GM18520 (cell line): ENCODE data around the gene CYP26B1.

Experiments
- ATAC-seq: cut with Tn5 transposase; IDR thresholded peaks from one replicate; pipeline ENCODE4 v1.9.1; 2021; ENCODE audit not compliant: unreplicated experiment

CYP26B1 gene, protein sequence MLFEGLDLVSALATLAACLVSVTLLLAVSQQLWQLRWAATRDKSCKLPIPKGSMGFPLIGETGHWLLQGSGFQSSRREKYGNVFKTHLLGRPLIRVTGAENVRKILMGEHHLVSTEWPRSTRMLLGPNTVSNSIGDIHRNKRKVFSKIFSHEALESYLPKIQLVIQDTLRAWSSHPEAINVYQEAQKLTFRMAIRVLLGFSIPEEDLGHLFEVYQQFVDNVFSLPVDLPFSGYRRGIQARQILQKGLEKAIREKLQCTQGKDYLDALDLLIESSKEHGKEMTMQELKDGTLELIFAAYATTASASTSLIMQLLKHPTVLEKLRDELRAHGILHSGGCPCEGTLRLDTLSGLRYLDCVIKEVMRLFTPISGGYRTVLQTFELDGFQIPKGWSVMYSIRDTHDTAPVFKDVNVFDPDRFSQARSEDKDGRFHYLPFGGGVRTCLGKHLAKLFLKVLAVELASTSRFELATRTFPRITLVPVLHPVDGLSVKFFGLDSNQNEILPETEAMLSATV

DNA sequence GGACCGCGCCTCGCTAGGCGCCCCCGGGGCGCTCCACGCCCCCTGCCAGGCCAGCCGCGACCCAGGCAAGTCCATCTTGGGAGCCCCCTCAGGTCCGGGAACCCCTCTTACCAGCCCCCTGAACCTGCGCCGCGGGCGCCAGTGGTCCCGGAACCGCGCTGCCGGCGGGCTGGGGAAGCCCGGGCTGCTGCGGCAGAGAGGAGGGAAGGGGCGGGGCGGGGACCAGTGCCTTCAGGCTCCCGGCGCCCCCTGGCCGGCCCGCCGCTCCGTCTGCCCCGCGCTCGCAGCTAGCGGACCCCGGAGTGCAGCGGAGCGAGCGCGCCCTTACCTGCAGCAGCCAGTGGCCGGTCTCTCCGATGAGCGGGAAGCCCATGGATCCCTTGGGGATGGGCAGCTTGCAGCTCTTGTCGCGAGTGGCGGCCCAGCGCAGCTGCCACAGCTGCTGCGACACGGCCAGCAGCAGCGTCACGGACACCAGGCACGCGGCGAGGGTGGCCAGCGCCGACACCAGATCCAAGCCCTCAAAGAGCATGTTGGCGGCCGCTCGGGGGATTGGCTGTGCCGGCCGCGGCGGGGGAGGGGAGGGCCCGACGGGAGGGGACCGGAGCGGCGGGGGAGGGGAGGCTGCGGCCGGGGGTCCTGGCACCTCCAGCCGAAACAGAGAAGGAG is at the start of gene CYP26B1:
Gene CYP26B1, minus strand, starts transcription at position 560 of the 669 bp plus-strand sequence. Its CDS starts 28 bp downstream, at position 532.
- no peak for ATAC-seq

DNA sequence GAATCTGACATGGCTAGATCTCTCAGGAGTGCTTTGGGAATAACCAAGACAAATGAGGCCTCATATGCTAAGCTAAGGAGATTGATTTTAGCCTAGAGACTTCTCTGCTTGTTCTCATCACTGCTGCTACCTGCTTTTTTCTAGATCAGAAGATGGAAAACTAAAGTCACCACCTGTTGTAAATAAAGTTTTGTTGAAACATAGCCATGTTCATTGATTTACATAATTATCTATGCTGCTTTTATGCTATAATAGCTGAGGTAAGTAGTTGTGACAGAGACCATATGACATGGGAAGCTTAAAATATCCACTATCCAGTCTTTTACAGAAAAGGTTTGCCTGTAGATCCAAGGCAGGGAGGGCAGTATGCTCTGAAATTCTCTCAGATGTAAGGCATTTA is 46.1 kb upstream of the CYP26B1 start:
- ATAC-seq, result no peak

DNA sequence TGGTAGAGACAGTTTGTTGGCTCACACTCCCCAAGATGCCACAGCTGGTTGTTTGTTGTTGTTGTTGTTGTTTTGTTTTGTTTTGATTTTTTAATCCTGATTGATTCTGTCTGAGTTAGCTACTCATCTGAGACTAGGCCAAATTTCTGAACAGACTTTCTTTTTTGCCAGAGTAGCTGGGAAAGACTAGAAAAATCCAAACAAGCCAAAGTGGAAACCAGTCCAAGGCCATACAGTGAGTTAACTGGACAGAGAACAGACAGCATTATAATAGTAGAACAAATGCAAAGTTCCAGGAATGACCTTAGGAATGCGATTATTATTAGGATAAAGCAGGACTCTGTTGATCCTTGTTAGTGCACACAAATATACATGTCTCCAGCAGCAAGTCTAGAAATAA is 43.8 kb upstream of the CYP26B1 start:
- no peak for ATAC-seq

DNA sequence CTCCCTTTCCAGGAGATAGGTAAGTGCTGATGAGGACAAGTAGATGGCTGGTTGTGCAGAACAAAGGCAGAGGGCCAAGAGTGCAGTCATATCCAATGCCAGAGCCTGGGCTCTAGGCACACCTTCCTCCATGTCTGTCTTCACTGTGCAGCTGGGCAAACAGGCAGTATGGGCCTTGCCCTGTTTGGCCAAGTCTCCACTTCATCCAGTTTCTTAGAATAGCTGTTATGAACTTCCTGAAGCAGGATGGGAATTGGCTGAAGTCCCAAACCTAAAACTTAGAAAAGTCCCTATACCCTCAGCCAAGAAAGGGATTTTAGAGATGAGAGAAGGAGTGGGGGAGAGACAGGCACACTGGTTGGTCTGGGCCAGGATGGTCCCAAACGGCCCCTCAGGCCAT is 37.5 kb upstream of the CYP26B1 start:
- ATAC-seq, result no peak

DNA sequence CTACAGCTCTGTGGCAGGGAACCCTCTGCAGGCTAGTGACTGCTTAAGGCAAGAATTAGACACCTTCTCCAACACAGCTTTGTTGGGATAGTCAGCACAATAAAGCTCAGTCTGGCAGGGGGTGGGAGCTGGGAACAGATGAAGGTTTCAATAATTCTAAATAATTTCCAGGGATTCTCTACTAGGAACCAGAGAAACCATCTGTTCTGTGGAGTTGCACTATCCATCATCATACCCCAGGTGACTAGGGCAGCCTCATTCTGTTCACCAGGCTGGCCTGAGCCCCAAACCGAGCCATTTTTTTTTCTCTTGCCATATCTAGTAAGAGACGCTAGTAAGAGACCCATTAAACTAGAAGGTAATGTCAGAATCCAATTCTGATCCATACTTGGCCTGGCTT is 35.8 kb upstream of the CYP26B1 start:
- no peak for ATAC-seq

DNA sequence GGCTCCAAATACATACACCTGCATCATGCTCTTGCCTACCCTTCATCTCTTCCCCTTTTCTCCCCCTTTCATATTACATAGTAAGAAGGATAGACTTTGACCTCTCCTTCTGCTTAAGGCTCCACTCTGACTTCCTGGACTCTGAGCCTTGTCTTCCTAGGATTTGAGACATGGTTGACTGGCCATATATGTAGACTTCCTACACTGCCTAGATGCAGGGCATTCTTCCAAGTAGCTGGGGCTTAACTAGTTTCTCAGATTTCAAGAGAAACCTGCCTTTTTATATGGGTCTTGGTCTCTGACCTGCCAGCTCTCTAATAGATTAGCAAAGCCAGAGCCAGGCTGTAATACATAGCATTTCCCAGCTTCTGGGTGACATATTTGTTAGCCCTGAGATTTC is 35.4 kb upstream of the CYP26B1 start:
- ATAC-seq, result no peak

DNA sequence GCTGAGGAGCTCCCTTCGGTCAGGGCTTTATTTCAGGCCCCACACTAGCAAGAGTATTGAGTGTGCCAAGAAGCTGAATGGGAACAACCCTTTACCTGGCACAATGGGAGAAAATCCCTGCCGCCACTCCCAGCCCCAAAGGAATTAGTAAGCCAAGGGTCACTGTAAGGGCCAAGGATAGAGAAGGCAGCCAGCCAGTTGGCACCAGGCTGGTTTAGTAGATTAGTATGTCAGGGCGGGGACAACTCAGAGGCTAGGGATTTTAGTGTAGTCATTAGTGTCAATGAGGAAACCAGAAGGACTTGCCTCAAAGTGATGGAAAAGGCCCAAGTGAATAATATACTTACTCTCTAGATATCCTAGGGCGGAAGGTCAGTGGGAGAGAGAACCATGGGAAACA is 34.9 kb upstream of the CYP26B1 start:
- ATAC-seq, result no peak

DNA sequence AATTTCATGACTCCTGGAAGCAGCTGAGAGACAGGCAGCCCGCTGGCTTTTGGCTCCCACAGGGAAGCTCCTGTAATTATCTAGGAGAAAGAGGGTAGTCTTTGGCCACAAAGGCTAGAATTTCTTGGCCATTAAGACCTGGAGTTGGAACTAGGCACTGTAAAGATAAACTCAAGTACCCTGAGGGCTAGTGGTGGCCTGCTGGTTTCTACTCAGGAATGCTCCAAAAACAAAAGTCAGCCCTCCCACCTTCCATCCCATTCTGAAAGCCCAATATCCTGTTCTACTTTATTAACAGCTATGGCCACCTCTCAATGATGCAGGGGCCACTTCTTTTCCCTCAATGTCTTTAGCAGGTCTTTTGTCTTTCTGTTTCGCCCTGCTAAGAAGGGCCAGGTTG is 34.0 kb upstream of the CYP26B1 start:
- no peak for ATAC-seq

DNA sequence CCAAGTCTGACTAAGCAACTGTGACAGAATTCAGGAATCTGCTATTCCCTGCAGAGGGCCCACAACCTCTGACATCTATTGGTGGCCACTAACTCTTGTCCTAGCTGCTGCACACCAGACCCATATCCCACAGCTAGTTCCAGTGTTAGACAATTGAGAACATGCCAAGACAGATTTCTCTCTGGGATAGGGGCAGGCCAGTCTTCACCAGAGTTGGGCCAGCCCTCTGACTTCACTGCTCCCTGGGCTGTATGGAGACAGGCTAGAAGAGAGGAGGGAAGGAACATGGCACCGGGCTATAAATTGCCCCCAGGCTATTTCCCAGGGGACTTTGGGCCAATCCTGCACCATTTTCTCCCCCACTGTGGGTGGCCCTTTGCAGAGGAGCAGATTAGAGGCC is 32.7 kb upstream of the CYP26B1 start:
- ATAC-seq, result no peak

DNA sequence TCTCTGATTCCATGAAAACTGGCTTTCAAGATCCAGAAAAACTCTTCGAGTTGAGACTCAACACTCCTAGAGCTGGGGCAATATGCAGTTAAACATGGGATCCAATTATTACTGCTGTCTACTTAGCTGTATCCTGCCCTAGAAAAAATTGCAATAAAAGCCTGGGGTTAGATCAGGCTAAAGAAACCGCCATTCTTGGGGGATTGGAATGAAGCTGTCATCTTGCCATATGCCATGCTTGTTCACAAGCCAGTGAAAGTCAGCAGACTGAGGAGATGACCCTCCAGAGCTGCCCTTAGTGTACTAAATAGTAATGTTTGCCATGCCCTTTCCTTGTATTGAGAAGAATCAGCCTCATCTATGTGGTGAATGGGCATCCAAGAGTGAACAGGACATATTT is 30.9 kb upstream of the CYP26B1 start:
- no peak for ATAC-seq

DNA sequence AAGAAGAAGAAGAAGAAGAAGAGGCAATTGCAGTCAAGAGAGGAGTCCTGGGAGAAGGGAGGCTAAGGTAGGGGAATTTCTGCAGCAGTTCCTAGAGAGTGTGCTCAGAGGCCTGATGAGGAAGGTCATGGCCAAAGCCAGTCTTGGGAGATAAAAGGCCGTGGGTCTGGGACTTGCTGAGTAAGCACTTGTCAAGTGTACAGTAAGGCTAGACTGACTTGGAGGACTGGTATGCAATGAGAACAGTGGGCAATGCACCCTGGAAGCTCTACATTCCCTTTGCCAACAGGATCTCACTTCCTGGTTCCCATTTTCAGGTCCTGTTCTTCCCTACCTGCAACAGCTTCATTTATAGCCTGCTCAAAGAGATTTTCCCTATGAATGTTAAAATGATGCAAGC is 28.6 kb upstream of the CYP26B1 start:
- no peak for ATAC-seq

DNA sequence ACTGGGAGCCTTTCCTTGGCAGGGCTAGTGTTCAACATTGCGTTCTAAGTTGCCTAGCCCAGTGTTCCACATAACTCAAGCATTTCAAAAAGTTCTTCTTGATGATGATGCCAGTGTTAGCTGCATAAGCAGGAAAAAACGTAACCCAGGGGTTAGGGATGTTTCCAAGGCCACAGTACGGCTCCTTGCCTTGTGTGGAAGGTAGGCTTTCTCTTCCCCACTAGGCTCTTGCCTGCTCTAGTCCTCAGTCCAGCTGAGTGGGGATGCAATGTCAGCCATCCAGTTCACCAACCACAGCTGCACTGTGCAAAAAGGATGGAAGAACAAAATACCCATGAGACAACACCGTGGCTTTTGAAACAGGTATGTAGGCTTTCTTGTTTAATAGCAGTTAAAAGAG is 28.0 kb upstream of the CYP26B1 start:
- ATAC-seq, result no peak

DNA sequence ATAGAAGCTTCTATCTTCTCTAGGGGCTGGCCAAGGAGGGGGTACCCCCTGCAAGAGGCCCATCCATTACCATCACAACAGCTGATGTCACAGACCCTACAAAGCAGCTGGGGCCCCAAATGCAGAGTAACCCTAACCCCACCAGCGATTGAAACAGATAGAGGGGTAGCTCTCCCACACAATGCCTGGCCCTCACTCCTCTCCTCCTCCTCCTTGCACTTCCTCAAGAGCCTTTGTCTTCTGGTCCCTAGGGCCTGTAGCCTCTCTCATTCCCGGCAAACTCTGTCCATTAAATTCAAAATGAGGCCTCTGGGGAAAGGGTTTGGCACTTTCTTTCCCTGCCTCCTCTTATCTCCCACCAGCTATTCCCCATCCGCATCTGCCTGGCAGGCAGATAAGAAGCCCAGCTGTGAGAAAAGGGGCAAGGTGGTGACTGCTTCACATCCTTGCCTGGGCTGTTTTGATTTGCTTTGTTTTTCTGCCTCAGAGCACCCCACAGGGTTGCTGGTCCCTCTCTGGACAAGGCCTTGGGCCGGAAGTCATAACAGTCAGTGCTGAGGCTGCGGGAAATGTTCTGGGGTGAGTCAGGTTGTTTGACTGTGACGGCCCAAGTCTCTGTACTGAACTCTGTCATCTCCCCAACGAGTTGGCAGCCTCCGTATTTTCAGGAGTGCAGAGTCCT is 26.1 kb upstream of the CYP26B1 start:
- no peak for ATAC-seq

DNA sequence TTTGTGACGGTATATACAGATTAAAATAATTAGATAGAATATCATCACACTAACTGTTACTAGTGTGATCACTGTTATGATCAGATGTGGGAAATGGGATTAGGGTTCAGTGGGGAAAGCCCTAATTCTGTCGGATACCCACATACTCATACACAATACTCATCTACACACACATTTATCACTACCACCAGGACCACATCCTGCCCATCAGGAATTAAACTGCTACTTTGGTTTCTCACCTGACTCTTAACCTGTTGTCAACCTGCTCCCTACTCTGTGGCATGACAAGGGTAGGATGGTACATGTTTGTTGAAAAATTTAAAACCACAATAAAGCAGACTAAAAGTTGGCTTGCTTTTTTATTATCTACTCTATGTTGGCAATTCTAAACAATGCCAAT is 24.8 kb upstream of the CYP26B1 start:
- ATAC-seq, result no peak

DNA sequence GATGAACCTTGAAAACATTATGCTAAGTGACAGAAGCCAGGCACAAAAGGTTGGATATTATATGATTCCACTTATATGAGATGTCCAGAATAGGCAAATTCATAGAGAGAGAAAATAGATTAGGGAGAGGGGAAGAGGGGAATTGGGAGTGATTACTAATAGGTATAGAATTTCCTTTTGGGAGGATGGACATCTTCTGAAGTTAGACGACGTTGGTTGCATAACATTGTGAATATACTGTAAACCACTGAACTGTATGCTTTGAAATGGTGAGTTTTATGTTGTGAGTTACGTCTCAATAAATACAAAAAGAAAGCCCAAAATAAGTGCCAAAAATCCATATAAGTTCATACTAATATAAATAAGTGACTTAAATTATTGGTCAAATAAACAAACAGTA is 18.6 kb upstream of the CYP26B1 start:
- ATAC-seq, result no peak

DNA sequence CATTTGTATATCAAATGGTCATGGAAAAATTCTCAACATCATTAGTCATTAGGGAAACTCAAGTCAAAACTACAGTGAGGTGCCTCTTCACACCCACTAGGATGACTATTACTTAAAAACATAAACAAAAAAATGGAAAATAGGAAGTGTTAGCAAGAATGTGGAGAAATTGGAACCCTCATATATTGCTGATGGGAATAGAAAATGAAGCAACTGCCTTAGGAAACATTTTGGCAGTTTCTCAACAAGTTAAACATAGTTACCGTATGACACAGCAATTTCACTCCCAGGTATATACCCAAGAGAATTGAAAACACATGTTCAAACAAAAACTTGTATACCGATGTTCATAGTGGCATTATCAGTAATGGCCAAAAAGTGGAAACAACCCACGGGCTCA is 18.1 kb upstream of the CYP26B1 start:
- ATAC-seq, result no peak

DNA sequence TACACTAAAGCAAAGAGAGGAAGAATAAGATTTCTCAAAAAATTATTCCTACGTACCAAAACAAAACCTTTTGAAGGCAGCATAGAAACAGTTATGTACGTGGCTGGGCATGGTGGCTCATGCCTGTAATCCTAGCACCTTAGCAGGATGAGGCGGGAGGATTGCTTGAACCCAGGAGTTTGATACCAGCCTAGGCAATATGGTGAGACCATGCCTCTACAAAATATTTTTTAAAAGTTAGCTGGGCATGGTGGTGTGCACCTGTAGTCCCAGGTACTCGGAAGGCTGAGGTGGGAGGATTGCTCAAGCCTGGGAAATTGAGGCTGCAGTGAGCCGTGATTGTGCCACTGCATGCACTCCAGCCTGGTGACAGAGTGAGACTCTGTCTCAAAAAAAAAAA is 14.9 kb upstream of the CYP26B1 start:
- no peak for ATAC-seq

DNA sequence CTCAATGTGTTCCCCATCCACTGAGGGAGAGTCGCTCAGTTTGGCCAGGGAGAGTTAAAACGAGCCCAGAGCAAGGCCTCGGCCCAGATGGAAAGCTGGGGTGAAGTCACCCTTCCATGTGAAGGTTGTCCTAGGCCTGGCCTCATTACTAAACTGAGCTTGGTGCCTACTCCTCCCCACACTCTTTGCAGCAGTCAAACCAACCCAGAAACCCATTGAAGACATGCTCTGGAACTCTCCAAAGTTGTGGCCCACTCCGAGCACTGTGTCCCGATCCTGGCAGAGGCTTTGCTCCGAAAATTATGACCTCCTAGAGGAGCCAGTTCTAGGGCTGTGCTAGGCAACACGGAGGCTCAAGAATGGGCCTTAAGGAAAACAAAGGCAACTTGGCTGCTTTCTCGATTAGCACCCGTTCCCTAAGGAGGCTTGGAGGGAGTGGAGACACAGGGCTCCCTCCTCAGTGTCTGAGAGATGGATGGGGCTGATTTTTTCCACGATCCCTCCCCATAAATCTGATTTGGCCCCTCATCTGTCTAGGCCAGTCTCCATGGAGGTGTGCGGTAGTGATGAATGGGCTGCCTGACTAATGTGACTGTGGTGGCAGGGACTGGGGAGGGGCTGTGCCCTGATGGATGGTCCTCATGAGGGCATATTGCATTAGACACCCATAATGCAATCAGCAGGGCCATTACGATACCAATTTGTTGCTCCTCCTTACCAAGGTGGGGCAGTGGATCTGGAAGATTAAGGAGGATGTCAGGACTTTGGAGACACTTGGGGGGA is 11.7 kb upstream of the CYP26B1 start:
- ATAC-seq, result no peak

DNA sequence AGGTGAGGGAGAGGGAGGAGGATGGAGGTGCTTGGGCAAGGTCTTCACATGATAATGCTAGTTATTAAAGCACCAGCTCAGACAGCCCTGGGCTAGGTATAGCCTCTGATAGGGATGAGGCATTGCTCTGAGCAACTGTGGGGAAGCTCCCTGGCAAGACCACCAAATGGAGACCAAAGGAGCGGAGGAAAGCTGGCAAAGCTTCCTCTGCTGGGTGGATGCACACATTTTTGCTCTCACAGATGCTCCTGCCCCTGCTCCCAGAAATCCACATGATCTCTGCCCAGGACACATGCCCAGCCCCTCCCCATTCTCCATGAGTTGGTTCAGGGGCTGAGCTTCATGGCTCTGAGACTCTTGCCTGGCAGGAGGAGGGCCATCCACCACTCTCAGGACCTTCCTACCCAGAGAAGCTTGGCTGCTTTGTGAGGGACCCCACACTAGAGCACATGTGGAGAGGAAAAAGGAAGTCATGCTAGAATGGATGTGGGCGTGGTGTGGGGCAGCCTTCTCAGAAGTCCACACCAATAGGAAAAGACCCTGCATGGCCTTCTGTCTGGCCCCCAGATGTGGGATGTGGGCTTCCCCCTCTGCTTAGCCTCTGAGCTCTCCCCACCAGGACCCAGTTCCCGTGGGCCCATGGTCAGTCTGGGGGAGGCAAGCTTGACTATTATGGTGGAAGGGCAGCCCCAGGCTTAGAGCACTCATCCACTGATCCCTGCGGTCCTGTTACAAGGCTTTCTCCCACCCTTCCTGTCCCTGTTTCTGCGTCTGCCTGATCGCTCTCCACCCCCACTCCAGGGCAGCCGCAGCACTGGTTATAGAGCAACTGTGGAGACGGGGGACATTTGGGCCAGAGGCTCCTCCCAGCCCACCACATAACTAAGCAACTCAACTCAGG is 10.5 kb upstream of the CYP26B1 start:
- no peak for ATAC-seq

DNA sequence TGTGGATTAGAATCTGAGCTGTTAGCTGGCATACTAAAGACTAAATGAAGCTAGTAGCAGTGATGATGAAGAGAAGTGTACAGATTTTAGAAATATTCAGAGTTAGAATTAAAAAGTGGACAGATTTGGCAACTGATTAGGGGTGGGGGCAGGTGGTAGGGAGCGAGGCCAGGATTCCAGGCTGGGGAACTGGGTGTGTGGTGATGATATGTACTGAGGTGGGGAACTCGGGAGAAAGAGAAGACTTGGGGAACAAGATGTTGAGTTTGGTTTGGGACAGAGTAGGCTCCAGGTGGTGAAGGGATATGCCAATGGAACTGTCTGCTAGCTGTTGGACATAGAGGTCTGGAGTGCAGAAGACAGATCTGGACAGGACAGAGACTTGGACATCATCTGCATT is 9.2 kb upstream of the CYP26B1 start:
- no peak for ATAC-seq
